ENCODE data around the gene RDH13.

The RDH13 gene

DNA sequence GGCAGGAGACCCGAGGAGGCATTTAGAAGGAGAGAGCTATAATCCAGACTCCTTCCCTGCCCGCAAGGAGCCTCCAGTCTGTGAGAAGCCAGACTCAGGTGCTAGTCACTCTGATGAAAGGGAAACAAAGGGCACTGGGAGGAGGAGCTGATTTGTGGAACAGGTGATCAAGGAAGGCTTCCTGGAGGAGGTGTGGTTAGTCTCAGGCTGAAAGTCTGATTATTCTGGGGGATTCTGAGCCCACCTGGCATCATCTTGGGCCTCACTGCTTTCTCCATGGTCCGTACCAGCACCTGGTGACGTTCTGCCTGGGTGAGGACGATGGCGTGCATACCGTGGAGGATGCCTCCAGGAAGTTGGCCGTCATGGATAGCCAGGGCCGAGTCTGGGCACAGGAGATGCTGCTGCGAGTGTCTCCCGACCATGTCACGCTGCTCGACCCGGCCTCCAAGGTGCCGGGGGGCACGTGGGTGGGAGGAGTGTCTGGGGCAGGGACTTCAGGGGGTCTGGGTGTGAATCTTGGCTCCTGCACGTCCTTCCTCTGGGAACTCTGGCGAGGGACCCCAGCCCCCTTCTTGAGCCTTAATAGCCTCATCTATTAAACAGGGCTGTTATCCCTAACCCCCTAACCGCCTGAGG is 16.6 kb upstream of the RDH13 start (continued):
- TF ChIP-seq TCF4 (CRISPR knock-in tag; IDR thresholded peaks at IDR 0.05; ENCODE audit: borderline replicate concordance) (no peak), SNAI2 (CRISPR knock-in tag; IDR thresholded peaks at IDR 0.05) (no peak), ZNF8 (CRISPR knock-in tag; IDR thresholded peaks at IDR 0.05) (no peak), TOX (CRISPR knock-in tag; IDR thresholded peaks at IDR 0.05; ENCODE audit: borderline replicate concordance) (no peak), ZNF565 (CRISPR knock-in tag; conservative IDR thresholded peaks at IDR 0.05; ENCODE audit: low read depth) (no peak), RARB (CRISPR knock-in tag; IDR thresholded peaks at IDR 0.05) (no peak), ZC3H10 (CRISPR knock-in tag; IDR thresholded peaks at IDR 0.05) (no peak)
- TF ChIP-seq, protein P1, sequence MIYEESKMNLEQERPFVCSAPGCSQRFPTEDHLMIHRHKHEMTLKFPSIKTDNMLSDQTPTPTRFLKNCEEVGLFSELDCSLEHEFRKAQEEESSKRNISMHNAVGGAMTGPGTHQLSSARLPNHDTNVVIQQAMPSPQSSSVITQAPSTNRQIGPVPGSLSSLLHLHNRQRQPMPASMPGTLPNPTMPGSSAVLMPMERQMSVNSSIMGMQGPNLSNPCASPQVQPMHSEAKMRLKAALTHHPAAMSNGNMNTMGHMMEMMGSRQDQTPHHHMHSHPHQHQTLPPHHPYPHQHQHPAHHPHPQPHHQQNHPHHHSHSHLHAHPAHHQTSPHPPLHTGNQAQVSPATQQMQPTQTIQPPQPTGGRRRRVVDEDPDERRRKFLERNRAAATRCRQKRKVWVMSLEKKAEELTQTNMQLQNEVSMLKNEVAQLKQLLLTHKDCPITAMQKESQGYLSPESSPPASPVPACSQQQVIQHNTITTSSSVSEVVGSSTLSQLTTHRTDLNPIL (CRISPR knock-in tag; IDR thresholded peaks at IDR 0.05; ENCODE audit: low read depth), result no peak
- TF ChIP-seq, protein P2, sequence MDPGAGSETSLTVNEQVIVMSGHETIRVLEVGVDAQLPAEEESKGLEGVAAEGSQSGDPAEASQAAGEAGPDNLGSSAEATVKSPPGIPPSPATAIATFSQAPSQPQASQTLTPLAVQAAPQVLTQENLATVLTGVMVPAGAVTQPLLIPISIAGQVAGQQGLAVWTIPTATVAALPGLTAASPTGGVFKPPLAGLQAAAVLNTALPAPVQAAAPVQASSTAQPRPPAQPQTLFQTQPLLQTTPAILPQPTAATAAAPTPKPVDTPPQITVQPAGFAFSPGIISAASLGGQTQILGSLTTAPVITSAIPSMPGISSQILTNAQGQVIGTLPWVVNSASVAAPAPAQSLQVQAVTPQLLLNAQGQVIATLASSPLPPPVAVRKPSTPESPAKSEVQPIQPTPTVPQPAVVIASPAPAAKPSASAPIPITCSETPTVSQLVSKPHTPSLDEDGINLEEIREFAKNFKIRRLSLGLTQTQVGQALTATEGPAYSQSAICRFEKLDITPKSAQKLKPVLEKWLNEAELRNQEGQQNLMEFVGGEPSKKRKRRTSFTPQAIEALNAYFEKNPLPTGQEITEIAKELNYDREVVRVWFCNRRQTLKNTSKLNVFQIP (CRISPR knock-in tag; IDR thresholded peaks at IDR 0.05; ENCODE audit: borderline replicate concordance, low read depth), result no peak

DNA sequence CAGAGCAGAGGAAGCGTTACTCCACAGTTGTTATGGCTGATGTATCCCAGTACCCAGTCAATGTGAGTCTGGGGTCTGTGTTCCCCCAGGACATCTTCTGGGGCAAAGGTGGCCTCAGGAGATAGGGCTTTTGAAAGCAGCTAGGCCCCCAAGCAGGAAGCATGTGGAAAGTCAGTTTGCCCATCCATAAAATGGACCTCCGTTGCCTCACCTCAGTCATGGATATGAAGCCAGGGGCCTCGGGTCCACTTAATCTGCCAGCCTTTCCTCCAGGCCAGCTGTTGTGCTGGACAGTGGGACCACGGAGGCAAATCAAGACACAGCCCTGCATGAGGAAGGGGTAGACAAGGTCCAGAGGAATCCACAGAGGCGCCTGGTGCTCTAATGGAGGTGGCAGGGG is 16.0 kb upstream of the RDH13 start:
- no peak for TF ChIP-seq TOX (CRISPR knock-in tag; IDR thresholded peaks at IDR 0.05; ENCODE audit: borderline replicate concordance)
- TF ChIP-seq ISL1 (CRISPR knock-in tag; IDR thresholded peaks at IDR 0.05), result no peak
- no peak for TF ChIP-seq SNAI2 (CRISPR knock-in tag; IDR thresholded peaks at IDR 0.05)
- TF ChIP-seq TCF4 (CRISPR knock-in tag; IDR thresholded peaks at IDR 0.05; ENCODE audit: borderline replicate concordance), result no peak
- TF ChIP-seq, protein P3, sequence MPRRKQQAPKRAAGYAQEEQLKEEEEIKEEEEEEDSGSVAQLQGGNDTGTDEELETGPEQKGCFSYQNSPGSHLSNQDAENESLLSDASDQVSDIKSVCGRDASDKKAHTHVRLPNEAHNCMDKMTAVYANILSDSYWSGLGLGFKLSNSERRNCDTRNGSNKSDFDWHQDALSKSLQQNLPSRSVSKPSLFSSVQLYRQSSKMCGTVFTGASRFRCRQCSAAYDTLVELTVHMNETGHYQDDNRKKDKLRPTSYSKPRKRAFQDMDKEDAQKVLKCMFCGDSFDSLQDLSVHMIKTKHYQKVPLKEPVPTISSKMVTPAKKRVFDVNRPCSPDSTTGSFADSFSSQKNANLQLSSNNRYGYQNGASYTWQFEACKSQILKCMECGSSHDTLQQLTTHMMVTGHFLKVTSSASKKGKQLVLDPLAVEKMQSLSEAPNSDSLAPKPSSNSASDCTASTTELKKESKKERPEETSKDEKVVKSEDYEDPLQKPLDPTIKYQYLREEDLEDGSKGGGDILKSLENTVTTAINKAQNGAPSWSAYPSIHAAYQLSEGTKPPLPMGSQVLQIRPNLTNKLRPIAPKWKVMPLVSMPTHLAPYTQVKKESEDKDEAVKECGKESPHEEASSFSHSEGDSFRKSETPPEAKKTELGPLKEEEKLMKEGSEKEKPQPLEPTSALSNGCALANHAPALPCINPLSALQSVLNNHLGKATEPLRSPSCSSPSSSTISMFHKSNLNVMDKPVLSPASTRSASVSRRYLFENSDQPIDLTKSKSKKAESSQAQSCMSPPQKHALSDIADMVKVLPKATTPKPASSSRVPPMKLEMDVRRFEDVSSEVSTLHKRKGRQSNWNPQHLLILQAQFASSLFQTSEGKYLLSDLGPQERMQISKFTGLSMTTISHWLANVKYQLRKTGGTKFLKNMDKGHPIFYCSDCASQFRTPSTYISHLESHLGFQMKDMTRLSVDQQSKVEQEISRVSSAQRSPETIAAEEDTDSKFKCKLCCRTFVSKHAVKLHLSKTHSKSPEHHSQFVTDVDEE (CRISPR knock-in tag; IDR thresholded peaks at IDR 0.05), result no peak
- TF ChIP-seq ZNF70 (CRISPR knock-in tag; IDR thresholded peaks at IDR 0.05), result no peak
- TF ChIP-seq, protein P4, sequence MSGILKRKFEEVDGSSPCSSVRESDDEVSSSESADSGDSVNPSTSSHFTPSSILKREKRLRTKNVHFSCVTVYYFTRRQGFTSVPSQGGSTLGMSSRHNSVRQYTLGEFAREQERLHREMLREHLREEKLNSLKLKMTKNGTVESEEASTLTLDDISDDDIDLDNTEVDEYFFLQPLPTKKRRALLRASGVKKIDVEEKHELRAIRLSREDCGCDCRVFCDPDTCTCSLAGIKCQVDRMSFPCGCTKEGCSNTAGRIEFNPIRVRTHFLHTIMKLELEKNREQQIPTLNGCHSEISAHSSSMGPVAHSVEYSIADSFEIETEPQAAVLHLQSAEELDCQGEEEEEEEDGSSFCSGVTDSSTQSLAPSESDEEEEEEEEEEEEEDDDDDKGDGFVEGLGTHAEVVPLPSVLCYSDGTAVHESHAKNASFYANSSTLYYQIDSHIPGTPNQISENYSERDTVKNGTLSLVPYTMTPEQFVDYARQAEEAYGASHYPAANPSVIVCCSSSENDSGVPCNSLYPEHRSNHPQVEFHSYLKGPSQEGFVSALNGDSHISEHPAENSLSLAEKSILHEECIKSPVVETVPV (CRISPR knock-in tag; IDR thresholded peaks at IDR 0.05), result no peak
- no peak for TF ChIP-seq GLIS3 (CRISPR knock-in tag; IDR thresholded peaks at IDR 0.05)
- TF ChIP-seq, protein P1 (CRISPR knock-in tag; IDR thresholded peaks at IDR 0.05; ENCODE audit: low read depth), result no peak
- no peak for TF ChIP-seq BACH2 (CRISPR knock-in tag; IDR thresholded peaks at IDR 0.05; ENCODE audit: borderline replicate concordance)
- TF ChIP-seq, protein P5, sequence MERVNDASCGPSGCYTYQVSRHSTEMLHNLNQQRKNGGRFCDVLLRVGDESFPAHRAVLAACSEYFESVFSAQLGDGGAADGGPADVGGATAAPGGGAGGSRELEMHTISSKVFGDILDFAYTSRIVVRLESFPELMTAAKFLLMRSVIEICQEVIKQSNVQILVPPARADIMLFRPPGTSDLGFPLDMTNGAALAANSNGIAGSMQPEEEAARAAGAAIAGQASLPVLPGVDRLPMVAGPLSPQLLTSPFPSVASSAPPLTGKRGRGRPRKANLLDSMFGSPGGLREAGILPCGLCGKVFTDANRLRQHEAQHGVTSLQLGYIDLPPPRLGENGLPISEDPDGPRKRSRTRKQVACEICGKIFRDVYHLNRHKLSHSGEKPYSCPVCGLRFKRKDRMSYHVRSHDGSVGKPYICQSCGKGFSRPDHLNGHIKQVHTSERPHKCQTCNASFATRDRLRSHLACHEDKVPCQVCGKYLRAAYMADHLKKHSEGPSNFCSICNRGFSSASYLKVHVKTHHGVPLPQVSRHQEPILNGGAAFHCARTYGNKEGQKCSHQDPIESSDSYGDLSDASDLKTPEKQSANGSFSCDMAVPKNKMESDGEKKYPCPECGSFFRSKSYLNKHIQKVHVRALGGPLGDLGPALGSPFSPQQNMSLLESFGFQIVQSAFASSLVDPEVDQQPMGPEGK (CRISPR knock-in tag; IDR thresholded peaks at IDR 0.05; ENCODE audit: borderline replicate concordance), result no peak
- no peak for TF ChIP-seq ARNTL (CRISPR knock-in tag; IDR thresholded peaks at IDR 0.05; ENCODE audit: borderline replicate concordance, low read depth)
- TF ChIP-seq ZFP30 (CRISPR knock-in tag; IDR thresholded peaks at IDR 0.05), result no peak
- TF ChIP-seq CSDC2 (CRISPR knock-in tag; IDR thresholded peaks at IDR 0.05), result no peak
- no peak for TF ChIP-seq PPARA (CRISPR knock-in tag; IDR thresholded peaks at IDR 0.05; ENCODE audit: borderline replicate concordance)
- ATAC-seq, result no peak

Measured in SK-N-SH treated with all-trans-retinoic acid at 6 μM for 48 hours (cell line).